NCI-H524 (cell line): Measurements from ENCODE around the gene GPR141.

Source experiments
- DNase-seq, 2 experiments: peaks; one replicate each; lab custom pipeline; 2025; lab: John Stamatoyannopoulos, UW

The GPR141 gene

GRCh38 chr7:37786741-37787569, 103.4 kb downstream of the GPR141 start:
- no peak for DNase-seq
